Measurements from ENCODE around the gene TMPRSS4. TPM values are rescaled to one million over a fixed set of nuclear protein-coding genes. Genes with fewer than 3 reads are reported as not detected.

The TMPRSS4 gene
- total RNA-seq, 1 experiment from 2014 or later = 1.5 TPM

GRCh38 chr11:118046051-118046963 is 30.6 kb upstream of the TMPRSS4 start:
- H3K9ac ChIP-seq (ENCODE audit: low read length) = no peak overlapping the region
- H3K79me2 ChIP-seq (ENCODE audit: insufficient read depth, low read length) = no peaks in the 10 kb centered on the region
- no peaks in the 10 kb centered on the region for H3K36me3 ChIP-seq (ENCODE audit: control insufficient read depth in 1 of 2, insufficient read depth in 2 of 2, low read length in 2 of 2)
- no peak overlapping the region for H3K27ac ChIP-seq (ENCODE audit: low read depth, low read length)
- TF ChIP-seq CTCF (IDR thresholded peaks at IDR 0.05 in 2 of 3, conservative IDR thresholded peaks at IDR 0.05 in 1 of 3; ENCODE audit: borderline replicate concordance in 1 of 3, insufficient read depth in 1 of 3, low read depth in 2 of 3, low read length in 2 of 3) (no peak), JUND (IDR thresholded peaks at IDR 0.05) (no peak), ZFX (IDR thresholded peaks at IDR 0.05) (no peak), EZH2phosphoT487 (IDR thresholded peaks at IDR 0.05; ENCODE audit: borderline replicate concordance) (no peak), YY1 (IDR thresholded peaks at IDR 0.05; ENCODE audit: extremely low read depth, insufficient replicate concordance, low read depth, low read length) (no peak), ZBTB33 (IDR thresholded peaks at IDR 0.05; ENCODE audit: extremely low read depth, insufficient replicate concordance, low read length) (no peak), SRF (IDR thresholded peaks at IDR 0.05; ENCODE audit: low read depth) (no peak), FOSL1 (IDR thresholded peaks at IDR 0.05; ENCODE audit: low read depth) (no peak), POLR2AphosphoS5 (IDR thresholded peaks at IDR 0.05; ENCODE audit: low read depth, low read length) (no peak), MAX (IDR thresholded peaks at IDR 0.05) (no peak), ZNF274 (IDR thresholded peaks at IDR 0.05; ENCODE audit: low read depth, low read length) (no peak), EZH2 (IDR thresholded peaks at IDR 0.05) (no peak), RAD21 (IDR thresholded peaks at IDR 0.05; ENCODE audit: low read depth) (no peak), SIN3A (IDR thresholded peaks at IDR 0.05; ENCODE audit: low read depth) (no peak), TCF7L2 (IDR thresholded peaks at IDR 0.05; ENCODE audit: borderline replicate concordance, extremely low read depth, insufficient read depth, insufficient read length) (no peak), ELF1 (IDR thresholded peaks at IDR 0.05; ENCODE audit: borderline replicate concordance, low read depth) (no peak)
- H3K9me2 ChIP-seq (ENCODE audit: insufficient read depth) = no peaks in the 10 kb centered on the region
- no peaks in the 10 kb centered on the region for H4K20me1 ChIP-seq (ENCODE audit: insufficient read depth)
- H3K9me3 ChIP-seq (ENCODE audit: control insufficient read depth in 1 of 2, insufficient read depth in 1 of 2, low read depth in 1 of 2, low read length in 2 of 2) = no peaks in the 10 kb centered on the region
- no peak overlapping the region for H3K4me3 ChIP-seq (replicated peaks in 1 of 2; ENCODE audit: low read depth in 1 of 2, low read length in 2 of 2)
- intact Hi-C loops (cut with micrococcal nuclease) = no loop called here
- no peaks in the 10 kb centered on the region for H3K4me1 ChIP-seq (ENCODE audit: control insufficient read depth in 1 of 2, insufficient read depth in 2 of 2, low read length in 2 of 2)
- no peak overlapping the region for H2AFZ ChIP-seq (ENCODE audit: low read depth, low read length, poor library complexity, severe bottlenecking)
- H3K4me2 ChIP-seq (ENCODE audit: low read length) = no peak overlapping the region
- ChIA-PET RAD21 (ENCODE audit: low non-redundant PET in 1 of 2, low total read pairs in 2 of 2, uncharacterized antibody in 2 of 2, unreplicated experiment in 2 of 2) (no interaction called here), POLR2A (no interaction called here), CTCF (no interaction called here)
- ATAC-seq (no peak), DNase-seq (ENCODE audit: low read depth, low spot score) (no peak)
- H3K27me3 ChIP-seq (ENCODE audit: insufficient read depth, low read length) = peaks cover 15% of the 10 kb centered on the region
- no TSS peak for BruUV-seq (replicated peaks)

All from HCT116 (cell line).